HG03520 (cell line): ENCODE data around the gene KISS1R.

Source experiments
- ATAC-seq: cut with Tn5 transposase; IDR thresholded peaks from one replicate; pipeline ENCODE4 v1.9.1; 2021; ENCODE audit warnings: mild to moderate bottlenecking, moderate library complexity; ENCODE audit not compliant: unreplicated experiment

KISS1R gene

GRCh38 chr19:919199-920050 lies 2.3 kb downstream of the KISS1R start:
- ATAC-seq: no peak

DNA sequence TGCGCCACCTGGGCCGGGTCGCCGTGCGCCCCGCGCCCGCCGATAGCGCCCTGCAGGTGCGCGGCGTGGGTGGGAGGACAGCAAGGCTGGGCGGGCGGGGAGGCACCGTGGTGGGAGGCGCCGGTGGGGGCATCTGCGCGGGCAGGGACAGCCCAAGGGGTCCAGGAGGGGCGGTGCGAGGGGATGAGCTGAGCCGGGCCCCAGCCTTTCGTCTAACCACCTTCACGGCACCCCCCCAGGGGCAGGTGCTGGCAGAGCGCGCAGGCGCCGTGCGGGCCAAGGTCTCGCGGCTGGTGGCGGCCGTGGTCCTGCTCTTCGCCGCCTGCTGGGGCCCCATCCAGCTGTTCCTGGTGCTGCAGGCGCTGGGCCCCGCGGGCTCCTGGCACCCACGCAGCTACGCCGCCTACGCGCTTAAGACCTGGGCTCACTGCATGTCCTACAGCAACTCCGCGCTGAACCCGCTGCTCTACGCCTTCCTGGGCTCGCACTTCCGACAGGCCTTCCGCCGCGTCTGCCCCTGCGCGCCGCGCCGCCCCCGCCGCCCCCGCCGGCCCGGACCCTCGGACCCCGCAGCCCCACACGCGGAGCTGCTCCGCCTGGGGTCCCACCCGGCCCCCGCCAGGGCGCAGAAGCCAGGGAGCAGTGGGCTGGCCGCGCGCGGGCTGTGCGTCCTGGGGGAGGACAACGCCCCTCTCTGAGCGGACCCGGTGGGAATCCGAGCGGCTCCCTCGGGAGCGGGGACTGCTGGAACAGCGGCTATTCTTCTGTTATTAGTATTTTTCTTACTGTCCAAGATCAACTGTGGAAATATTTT lies 3.1 kb downstream of the KISS1R start:
- ATAC-seq: no peak

GRCh38 chr19:924553-925086 lies 7.5 kb downstream of the KISS1R start:
- no peak for ATAC-seq

DNA sequence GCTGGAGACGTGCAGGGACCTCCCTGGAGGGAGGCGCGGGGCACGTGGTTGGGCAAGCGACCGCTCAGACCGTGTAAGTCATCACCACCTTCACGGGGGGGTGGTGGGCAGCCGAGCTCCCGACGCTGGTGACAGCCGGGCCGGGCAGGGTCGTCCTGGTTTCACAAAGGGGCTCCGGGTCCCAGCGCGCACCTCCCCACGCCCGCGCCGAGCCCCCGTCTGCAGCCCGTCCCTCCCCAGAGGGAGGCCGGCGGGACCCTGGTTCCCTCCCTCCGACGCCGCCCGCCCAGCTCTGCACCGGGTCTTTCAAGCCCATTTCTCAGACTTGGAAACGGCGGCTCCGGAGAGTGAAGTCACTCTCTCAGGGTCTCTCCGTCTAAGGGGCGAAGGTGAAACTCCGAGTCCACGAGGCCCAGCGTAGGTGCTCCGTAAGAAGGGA lies 8.0 kb downstream of the KISS1R start:
- ATAC-seq: peak; percentile 13

DNA sequence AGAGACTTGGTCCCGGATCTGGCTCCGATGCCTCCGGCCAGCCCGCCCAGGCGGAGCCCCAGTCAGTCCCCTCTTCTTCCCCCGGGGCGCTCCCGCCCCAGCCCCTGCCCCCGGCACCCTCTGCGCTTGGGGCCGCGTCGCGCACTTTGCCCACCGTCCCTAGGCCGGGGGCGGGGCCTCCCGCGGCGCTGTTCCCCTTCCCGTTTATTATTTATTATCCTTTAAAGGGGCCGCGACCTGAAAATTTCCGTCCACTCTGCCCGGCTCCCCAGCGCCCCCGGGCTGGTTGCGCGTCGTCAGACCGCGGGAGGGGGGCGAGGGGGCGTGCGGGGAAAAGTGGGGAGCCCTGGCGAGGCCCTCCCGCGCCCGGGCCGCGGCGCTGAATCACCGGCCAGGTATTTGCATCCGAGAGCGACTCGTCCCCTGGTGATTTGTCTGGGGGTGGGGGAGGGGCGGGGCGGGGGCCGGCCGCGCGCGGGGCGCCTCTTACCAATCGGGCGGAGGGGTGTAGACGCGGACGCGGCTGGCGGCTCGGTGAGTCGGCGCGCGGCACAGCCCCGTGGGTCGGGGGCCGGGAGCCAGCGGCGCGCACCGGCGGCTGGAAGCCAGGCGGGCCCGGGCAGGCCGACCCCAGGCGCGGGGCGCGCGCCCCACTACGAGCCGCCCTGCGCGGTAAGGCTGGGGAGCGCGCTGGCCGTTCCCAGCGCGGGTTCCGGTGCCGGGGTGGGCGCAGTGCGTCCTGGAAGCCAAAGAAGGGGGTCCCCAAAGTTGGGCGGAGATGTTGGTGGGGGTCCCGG lies 8.6 kb downstream of the KISS1R start, which contains the start of gene ARID3A:
TSS of gene ARID3A (plus strand) at position 510 of the 797 bp plus-strand sequence. CDS start 3,494 bp downstream, outside the sequence.
- peak; percentile 53 for ATAC-seq

DNA sequence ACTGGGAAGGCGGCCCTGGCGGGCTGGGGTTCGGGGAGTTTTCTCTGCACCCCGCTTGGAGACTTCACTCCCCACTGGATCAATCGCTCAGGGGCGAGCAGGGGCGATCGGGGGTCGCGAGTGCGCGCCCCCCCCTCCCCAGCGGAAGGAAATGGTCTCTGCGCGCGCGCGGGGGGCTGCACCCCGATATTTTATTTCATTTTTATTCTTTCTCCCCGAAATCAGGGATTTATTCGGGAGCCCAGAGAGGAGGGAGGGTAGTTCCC lies 9.1 kb downstream of the KISS1R start:
- no peak for ATAC-seq

- no peak for ATAC-seq
These were observed 9.6 kb downstream of the KISS1R start for GRCh38 chr19:926589-927350.

DNA sequence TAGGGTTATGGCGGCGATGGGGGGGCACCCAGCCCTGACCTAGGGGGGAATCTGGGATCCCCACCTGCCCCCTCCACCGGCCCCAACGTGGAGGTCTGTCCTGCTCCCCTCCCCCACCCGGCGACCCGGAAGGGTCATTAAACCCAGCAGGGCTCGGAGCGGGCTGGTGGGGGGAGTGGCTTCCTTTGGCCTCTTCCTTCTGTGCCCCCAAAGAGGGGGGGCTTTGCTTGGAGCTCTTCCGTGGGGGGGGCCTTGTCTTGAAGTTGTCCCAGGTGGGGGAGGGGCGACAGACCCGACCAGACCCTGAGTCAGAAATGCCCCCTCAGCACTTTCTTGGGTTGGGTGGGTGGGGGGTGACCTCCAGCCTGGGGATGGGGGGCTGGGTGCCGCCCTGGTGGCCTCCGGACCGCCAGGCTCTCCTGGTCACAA lies 10.2 kb downstream of the KISS1R start:
- ATAC-seq: no peak

- no peak for ATAC-seq
These were observed 10.8 kb downstream of the KISS1R start for GRCh38 chr19:927780-928401.

DNA sequence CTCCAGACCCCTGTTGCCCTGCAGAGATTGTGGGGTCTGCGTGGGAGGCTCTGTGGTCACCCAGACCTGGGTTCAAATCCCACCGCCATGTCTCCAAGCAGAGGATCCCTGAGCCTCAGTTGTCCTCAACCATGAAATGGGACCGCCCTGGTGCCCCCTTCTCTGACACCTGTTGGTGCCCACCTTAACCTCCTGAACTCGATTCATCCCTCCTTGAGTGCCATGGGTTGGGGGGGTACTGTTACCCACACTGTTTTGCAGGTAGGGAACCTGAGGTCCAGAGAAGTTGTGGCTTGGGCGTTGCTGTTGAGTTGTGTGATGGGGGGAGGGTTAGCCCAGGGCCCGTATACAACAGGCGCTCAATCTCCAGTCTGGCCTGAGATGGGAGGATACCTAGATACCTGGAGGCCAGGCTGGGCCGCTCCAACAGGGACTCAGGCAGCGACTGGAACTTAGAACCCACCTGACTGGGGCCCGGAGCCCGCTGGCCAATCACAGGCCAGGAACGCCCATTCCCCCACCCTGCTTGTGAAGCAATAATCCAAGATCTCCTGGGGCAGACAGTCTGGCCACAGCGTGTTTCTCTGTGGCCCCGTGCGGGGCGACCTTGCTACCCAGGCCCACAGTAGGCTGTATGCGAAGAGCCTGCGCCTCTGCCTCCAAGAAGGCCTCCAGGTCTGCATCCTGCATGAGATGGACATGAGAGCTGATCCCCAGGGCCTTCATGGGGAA lies 11.5 kb downstream of the KISS1R start:
- no peak for ATAC-seq

- no peak for ATAC-seq
These were observed 12.2 kb downstream of the KISS1R start for GRCh38 chr19:929203-929890.

GRCh38 chr19:929891-930258 lies 12.7 kb downstream of the KISS1R start:
- ATAC-seq: no peak

DNA sequence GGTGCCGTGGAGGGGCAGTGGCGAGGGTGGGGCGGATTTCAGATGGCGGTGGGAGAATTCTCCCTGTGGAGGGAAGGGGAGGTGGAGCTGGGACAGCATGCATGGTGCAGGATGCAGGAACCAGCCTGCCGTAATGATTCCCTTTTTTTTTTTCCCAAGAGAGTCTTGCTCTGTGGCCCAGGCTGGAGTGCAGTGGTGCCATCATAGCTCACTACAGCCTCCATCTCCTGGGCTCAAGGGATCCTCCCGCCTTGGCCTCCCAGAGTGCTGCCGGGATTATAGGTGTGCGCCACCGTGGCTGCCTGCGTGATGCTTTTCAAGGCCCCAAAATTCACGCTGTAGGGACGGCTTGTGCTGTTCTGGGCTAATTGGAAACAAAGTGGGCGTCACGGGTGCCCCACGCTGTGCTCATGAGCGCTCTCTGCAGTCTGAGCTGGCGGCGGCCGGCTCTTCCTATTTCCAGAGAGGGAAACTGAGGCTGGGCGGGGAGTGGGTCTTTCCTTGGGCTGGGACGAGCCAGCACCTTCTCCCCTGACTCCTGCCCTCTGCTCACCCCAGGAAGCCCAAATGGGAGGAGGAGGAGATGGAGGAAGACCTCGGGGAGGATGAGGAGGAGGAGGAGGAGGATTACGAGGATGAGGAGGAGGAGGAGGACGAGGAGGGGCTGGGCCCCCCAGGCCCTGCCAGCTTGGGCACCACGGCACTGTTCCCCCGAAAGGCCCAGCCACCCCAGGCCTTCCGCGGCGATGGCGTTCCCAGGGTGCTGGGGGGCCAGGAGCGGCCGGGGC lies 14.9 kb downstream of the KISS1R start:
- ATAC-seq: no peak

- ATAC-seq: no peak
These were observed 15.8 kb downstream of the KISS1R start for GRCh38 chr19:932648-933552.

GRCh38 chr19:933553-933882 lies 16.4 kb downstream of the KISS1R start:
- ATAC-seq: no peak

DNA sequence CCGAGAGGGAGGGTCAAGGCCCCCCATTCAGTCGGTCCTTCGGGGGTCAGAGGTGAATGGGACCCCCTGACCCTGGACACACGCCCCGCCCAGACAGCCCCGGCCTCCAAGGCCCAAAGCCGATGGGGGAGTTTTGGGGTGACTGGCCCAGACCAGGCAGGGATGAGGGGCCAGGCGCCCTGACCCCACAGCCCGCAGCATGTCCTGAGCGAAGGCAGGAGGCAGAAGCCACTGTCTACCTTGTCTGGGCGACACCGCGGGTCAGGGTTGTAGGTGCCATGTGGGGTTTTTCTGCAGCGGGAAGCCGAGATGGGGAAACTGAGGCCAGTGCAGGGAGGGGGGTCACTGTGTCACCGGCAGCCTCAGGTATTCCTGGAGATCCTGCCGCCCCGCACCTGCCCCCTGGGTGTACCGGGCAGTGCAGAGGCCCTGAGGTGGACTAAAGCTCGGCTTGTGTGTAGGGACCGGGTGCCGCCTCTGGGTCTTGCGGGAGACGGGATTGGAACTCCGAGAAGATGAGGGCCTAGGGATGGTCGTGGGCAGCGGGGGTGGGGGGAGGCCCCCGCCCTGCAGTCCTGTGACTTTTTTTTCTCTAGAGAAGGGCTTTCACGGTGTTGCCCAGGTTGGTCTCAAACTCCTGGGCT lies 17.2 kb downstream of the KISS1R start:
- ATAC-seq: no peak
